Activated effector memory CD4-positive, alpha-beta T cell treated with Interleukin-2 at 50 U/mL for 16 hours (primary cell): ENCODE measurements around the gene ARHGAP45.

Experiments used
- DNase-seq: peaks from one replicate; pipeline ENCODE4 v3.0.0-alpha.2; 2020

Gene ARHGAP45

DNA sequence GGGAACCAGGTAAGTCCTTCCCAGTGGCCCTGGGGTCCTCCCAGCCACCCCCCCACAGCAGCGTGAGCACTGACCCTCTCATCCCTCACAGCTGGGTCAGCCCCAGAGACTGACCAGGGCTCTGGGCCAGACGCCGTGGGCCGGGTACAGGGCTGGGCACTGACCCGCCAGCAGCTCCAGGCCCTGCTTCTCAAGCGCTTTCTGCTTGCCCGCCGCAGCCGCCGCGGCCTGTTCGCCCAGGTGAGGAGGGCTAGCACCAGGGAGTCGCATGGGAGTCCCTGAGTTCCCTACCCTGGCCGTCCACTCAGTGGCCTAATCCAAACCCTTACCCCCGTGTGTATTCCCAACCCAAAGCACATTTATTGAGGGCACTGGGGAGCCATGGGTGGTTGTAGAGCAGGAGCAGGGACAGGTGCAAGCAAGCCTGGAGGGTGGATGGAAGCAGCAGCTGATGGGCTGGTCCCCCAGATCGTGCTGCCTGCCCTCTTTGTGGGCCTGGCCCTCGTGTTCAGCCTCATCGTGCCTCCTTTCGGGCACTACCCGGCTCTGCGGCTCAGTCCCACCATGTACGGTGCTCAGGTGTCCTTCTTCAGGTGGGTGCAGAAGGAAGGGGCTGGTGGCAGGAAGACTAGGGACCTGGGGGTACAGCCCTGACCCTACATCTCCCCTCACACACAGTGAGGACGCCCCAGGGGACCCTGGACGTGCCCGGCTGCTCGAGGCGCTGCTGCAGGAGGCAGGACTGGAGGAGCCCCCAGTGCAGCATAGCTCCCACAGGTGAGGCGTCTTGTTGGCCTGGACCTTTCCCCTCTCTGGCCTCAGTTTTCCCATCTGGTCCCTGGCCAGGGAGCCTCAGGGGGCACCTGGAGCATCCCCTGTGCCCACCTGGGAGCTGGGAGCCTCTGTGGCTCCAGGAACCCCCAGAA lies 12.6 kb upstream of the ARHGAP45 start:
- no peak for DNase-seq

DNA sequence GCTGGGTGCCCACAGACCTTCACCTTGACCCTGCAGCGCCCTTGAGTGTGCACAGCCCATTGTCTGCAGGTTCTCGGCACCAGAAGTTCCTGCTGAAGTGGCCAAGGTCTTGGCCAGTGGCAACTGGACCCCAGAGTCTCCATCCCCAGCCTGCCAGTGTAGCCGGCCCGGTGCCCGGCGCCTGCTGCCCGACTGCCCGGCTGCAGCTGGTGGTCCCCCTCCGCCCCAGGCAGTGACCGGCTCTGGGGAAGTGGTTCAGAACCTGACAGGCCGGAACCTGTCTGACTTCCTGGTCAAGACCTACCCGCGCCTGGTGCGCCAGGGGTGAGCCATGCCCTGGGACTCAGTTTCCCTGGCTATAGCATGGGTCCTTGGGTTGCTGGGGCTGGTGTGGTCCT lies 11.9 kb upstream of the ARHGAP45 start:
- DNase-seq: no peak

DNA sequence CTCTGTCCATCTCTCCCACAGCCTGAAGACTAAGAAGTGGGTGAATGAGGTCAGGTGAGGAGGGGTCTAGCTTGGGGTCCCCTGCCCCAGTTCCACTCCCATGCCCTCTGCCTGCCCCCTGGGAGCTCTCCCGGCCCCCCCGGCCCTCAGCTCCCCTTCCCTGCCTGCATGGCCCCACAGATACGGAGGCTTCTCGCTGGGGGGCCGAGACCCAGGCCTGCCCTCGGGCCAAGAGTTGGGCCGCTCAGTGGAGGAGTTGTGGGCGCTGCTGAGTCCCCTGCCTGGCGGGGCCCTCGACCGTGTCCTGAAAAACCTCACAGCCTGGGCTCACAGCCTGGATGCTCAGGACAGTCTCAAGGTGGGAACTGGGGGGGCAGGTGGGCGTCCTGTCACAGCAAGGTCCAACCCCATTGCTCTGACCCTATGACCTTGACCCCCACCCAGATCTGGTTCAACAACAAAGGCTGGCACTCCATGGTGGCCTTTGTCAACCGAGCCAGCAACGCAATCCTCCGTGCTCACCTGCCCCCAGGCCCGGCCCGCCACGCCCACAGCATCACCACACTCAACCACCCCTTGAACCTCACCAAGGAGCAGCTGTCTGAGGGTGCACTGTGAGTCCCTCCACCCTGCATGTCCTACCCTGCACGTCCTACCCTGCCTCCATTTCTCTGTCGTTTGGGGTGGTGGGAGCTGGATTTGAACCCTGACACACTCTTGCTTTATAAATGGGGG lies 10.9 kb upstream of the ARHGAP45 start:
- no peak for DNase-seq

DNA sequence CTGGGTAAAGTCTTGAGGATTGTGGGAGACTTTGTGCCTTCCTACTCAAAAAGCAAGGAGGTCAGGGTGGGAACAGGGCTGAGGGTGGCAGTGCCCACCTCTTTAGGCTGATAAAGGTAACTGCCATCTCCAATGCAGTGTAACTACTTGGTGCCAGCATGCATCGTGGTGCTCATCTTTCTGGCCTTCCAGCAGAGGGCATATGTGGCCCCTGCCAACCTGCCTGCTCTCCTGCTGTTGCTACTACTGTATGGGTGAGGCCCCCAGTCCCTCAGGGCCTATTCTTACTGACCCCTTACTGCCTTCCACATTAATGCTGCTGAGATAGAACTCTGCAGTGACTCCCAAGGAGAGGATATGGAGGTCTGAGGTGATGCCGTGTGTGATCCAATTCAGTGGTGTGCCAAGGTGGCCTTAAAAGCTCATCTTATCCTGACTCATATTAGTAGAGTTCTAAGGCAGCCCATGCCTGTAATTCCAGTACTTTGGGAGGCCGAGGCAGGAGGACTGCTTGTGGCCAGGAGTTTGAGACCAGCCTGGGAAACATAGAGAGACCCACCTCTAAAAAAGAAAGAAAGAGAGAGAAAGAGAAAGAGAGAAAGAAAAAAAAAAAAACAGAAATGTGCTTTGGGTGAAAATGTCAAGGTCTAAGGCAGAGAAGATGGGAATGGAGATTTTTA lies 9.7 kb upstream of the ARHGAP45 start:
- peak; percentile 48 for DNase-seq

DNA sequence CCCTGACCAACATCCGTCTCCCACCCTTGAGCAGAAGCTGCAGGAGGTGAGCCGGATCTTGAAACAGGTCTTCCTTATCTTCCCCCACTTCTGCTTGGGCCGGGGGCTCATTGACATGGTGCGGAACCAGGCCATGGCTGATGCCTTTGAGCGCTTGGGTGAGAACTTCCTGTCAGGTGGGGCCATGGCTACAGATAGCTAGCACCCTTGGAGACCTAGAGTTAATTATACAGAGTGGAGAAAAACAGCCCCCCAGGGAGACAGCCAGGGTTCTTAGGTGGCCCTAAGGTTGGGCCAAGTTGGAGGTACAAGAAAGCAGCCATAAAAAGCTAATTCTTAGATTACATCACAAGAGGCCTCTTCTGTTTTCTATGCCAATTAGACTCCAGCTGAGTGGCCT lies 8.9 kb upstream of the ARHGAP45 start:
- no peak for DNase-seq

DNA sequence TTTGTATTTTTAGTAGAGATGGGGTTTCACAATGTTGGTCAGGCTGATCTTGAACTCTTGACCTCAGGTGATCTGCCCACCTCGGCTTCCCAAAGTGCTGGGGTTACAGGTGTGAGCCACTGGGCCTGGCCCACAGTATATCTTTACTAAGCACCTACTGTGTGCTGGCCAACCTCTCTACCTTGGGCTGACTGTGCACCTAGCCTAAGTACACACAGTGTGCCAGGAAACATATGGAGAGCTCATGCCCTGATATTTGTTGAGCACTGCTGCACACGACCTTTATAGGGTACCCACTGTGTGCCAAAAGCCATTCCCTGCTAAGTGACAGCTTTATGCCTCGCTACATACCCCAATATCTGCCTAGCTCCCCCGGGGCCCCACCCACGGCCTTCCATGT lies 6.3 kb upstream of the ARHGAP45 start:
- DNase-seq: no peak

DNA sequence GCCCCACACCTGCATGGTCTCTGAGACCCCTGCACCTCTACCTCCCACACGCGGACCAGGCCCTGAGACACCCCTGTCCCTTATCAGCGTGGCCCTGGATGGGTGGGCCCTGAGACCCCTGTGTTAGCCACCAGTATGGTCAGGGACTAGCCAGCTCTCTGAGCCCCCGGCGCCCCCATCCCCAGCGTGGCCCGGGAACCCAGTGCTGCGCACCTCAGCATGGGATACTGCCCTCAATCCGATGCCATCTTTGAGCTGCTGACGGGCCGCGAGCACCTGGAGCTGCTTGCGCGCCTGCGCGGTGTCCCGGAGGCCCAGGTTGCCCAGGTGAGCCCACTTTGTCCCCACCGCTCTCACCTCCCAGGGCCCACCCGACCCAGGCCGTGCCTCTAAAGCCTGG lies 5.0 kb upstream of the ARHGAP45 start:
- no peak for DNase-seq

DNA sequence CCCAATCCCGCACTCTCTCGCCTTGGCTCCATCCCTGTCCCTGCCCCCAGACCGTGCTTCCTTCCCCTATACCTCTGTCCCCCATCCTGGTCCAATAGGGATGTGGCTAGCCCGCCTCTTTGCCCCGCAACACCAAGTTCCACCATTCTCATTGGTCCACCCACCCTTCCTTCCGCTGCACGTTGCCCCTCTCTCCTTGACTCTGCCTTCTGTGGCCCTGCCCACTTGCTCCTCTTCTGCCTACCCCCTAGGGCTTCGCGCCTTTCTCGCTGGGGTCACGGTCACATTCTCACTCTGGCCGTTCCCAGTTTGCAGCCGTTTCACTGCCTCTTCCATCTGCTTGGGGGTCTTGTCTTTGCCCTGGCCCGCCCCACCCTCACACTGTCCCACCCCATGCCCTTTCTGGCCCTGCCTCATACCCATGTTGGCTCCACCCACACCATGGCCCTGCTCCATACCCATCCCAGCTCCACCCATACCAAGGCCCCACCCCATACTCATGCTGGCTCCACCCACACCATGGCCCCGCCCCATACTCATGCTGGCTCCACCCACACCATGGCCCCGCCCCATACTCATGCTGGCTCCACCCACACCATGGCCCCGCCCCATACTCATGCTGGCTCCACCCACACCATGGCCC lies 4.5 kb upstream of the ARHGAP45 start:
- no peak for DNase-seq

DNA sequence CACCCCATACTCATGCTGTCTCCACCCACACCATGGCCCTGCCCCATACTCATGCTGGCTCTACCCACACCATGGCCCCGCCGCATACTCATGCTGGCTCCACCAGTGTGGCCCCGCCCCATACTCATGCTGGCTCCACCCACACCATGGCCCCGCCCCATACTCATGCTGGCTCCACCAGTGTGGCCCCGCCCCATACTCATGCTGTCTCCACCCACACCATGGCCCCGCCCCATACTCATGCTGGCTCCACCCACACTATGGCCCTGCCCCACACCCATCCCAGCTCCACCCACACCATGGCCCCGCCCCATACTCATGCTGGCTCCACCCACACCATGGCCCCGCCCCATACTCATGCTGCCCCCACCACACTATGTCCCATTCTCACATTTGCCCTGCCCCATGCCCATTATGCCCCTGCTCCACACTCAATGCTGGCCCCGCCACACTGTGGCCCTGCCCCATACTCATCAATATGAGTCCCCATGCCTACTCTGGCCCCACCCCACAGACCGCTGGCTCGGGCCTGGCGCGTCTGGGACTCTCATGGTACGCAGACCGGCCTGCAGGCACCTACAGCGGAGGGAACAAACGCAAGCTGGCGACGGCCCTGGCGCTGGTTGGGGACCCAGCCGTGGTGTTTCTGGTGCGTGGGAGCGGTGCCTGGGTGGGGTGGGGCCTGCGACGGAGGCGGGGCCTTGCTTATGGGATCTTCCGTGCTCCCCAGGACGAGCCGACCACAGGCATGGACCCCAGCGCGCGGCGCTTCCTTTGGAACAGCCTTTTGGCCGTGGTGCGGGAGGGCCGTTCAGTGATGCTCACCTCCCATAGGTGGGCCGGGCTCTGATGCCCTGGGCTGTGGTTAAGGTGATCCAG lies 3.7 kb upstream of the ARHGAP45 start:
- DNase-seq: peak; percentile 43

DNA sequence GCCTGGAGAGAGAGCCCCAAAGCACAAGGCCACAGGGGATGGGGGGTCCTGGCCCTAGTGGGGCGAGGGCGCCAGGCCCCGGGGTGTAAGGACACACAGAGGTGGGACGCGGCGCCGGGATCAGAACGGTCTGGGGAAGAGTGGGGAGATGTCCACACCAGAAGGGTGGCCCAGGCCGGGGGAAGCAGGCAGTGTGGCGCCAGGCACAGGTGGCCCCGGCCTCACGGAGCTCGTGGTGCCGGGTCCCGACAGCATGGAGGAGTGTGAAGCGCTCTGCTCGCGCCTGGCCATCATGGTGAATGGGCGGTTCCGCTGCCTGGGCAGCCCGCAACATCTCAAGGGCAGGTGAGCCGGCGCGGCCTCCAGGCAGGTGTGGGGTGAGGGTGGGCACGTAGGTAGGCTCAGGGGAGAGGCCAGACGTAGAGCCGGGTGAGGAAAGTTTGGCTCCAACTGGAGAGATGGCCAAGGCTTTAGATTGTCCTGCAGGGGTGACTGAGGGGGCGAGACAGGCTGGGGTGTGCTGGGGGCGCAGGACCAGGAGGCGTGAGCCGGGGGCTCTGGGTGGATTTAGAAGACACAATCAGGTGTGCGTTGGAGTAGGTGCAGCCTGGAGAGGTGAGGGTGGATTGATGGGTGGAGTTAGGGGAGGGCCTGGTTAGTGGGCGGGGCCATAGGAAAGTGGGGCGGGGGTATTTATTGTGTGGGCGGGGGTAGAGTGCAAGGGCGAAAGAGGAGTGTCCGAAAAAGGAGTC lies 2.9 kb upstream of the ARHGAP45 start:
- no peak for DNase-seq

DNA sequence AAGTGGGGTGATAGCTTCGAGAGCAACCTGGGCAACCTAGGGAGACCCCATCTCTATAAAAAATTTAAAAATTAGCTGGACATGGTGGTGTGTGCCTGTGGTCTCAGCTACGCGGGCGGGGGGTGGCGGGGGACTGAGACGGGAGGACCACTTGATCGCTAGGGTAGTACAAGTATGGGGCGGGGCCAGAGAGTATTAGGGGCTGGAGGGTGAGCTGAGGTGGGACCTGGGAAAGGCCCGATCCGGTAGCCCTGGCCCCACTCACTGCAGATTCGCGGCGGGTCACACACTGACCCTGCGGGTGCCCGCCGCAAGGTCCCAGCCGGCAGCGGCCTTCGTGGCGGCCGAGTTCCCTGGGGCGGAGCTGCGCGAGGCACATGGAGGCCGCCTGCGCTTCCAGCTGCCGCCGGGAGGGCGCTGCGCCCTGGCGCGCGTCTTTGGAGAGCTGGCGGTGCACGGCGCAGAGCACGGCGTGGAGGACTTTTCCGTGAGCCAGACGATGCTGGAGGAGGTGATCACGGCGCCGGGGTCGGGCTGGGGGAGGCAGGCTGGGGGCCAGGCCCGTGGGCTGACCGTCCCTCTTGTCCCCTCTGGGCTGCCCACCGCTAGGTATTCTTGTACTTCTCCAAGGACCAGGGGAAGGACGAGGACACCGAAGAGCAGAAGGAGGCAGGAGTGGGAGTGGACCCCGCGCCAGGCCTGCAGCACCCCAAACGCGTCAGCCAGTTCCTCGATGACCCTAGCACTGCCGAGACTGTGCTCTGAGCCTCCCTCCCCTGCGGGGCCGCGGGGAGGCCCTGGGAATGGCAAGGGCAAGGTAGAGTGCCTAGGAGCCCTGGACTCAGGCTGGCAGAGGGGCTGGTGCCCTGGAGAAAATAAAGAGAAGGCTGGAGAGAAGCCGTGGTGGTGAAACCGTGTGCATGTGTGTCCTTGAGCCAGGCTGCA lies 2.0 kb upstream of the ARHGAP45 start:
- peak; percentile 66 for DNase-seq

DNA sequence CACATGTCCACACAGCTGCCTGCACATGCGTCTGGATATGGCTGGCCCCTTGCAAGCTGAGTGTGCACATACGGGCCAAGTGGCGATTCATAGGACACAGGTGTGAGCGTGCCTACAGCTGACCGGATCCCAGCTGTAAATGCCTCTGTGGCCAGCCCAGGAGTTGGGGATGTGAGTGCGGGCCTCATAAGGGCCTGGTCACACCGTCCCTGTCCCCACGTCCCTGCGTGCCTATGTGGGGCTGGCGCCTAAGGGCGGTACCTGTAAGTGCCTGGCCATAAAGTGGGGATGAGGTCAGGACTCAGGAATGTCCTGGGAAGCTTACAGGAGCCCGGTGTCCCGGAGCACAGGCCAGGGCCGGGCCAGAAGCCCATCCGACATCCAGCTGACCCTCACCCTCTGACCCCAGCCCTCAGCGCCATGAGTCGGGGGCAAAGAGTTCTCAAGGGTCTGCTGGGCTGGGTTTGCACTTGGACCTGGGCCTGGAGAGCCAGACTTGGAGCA lies 1.3 kb upstream of the ARHGAP45 start:
- no peak for DNase-seq

DNA sequence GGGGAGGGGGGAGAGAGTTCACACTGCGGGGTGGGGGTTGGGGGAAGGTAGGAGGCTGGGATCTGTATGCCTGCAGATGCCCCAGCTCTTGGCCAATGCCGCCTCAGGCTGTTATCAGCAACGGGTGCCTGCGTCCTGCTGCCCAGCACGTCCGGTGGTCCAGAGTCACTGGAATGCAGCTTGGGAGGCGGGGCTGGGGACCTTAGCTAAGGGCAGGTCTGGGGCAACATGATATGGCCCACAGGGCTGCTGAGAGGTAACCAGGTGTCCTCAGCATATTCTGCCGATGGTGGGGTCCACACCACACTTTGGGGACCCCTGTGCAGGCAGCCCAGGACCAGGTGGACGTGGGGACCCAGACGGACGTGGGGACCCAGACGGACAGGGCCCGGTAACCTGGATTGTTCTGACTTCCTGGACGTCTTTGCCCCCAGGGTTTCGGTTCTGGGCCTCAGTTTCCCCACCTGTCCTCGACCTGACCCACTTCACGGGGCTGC lies 668 bp upstream of the ARHGAP45 start:
- DNase-seq: no peak

DNA sequence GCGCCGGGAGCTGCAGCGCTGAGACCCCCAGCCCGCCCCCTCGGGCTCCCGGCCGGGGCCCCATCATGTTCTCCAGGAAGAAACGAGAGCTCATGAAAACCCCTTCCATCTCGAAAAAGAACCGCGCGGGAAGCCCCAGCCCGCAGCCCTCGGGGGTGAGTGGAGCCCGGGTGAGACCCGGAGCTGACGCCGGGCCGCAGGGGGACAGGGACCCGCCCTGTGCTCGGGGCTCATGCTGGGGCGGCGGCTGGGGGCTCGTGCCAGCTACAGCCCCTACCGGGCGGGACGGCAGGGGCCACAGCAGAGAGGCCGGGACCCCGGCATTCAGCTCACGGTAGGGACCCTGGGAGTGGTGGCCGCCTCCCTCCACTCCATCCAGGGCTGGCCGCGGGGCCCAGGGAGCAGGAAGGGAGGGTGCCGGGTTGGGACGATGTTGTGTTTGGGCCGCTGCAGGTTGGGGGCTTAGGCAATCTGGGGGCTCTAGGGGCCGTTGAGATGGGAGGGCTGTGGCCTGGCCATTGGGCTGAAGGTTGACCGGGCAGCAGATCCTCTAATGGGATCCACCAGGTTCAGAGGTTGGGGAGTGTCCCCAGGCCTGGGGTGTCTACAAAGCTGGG lies 482 bp downstream of the ARHGAP45 start:
- no peak for DNase-seq

DNA sequence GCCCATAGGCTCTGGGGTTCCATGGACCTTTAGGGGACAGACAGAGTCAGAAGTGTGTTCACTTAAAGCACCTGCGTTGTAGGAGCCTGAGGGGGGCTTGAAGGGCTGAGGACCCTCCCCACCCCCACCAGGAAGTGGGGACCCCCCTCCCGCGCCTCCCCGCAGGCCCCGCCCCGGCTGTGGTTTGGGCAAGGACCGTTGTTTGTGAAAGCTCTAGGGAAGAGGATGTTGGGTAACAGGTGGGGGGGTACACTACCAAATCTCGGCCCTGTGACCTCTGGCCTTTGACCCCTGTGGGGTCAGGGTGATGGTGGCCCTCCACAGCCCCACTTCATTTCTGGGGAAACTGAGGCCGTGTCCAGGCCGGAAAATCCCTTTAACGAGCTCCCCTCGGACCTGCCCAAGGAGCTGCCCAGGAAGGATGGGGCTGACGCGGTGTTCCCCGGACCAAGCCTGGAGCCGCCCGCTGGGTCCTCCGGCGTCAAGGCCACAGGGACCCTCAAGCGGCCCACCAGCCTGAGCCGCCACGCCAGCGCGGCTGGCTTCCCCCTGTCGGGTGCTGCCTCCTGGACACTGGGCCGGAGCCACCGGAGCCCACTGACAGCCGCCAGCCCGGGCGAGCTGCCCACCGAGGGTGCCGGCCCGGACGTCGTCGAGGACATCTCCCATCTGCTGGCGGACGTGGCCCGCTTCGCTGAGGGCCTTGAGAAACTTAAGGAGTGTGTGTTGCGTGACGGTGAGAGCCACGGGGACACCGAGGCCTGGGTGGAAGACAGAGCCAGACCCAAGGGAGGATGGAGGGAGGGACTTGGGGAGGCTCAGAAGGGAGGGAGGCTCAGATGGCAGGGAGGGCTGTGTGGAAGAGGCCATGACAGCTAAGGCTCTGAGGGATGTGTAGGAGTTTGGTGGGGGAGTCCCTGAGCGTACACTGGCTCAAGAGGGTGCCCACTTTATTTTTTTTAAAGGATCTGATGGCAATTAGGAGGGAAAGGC lies 1.3 kb downstream of the ARHGAP45 start:
- peak; percentile 73 for DNase-seq

DNA sequence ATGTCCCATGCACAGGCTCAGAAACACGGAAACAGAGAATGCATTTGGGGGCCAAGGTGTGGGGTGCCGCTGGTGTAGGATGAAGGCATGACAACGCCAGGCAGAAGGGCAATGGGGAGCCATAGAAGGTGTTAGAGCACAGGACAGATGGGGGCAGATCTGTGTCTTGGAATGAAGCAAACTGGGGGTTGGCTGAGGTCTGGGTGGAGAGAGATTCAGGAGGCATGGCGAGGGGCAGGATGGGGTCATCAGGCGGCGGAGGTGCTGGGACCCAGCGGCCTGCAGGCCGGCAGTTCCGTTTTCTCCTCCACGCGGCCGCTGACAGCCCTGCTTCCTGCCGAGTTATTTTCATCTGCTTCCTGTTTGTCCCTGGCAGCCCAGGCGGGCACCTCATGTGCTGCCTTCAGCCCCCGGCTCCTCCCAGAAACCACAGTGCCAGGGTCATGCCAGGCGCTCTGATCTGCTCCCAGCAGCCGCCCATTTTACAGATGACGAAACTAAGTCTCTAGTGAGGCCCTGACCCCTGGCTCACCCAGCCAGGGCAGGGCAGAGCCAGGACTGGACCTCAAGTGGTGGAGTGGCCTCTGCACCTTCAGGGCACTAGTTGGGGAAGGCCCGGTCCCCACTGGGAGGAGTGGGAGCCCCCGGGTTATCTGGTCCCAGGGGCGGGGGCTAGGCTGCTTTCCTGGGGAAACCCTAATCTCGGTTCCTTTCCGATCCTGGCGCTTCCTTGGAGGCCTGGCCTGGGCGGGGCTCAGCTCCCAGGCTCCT lies 2.2 kb downstream of the ARHGAP45 start:
- DNase-seq: peak; percentile 76

DNA sequence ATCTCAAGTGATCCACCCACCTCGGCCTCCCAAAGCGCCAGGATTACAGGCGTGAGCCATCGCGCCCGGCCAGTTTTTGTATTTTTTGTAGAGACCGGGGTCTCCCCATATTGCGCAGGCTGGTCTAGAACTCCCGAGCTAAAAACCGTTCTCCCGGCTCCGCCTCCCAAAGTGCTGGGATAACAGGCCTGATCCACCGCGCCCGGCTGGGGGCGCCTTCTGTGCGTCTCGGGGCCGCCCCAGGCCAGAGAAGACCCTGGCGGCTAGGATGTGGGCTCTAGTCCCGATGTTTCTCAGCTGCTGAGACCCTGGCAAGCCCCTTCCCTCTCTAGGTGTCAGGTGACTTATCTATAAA lies 3.6 kb downstream of the ARHGAP45 start:
- no peak for DNase-seq
